Measurements from ENCODE around the gene GUCY2D. TPM values are rescaled to one million over a fixed set of nuclear protein-coding genes. Genes with fewer than 3 reads are reported as not detected.

Gene GUCY2D
- total and polyA plus RNA-seq, 8 donors = 0.25 TPM; not detected in 7

DNA sequence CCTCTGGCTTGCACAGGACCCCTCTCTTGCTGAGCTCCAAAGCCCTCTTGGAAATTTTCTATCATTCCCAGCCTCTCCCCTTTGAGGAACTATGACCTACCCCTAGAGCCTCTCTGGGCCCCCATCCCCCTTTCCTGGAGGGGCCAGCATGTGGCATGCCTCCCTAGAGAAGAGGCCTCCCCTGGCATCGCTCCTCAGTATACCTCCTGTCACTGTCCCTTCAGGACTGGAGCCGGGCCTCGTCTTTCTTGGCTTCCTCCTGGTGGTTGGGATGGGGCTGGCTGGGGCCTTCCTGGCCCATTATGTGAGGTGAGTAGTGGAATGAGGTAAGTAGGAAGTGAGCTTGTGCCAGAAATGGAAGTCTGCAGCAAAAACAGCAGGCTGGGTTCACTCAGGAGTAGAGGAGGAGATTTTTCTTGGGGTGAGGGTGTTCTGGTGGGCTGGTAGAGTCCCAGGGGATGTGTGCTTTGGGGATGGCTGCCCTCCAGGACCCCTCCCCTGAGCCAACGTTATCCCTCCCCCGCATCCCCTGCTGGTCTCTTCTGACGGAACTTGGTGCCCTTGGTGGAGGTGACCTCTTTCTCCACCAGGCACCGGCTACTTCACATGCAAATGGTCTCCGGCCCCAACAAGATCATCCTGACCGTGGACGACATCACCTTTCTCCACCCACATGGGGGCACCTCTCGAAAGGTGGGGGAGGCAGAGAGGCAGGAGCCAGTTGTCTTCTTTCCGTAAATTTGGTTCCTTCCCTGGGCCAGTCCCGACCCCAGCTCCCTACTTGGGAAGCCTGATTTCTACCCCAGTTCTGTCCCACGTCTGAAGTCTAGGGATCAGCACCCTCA, 4.6 kb downstream of the GUCY2D start:
- no peak for DNase-seq
- intact Hi-C loops (cut with DNase I; ENCODE audit: low total_unique reads) = no loop called here
- Histone ChIP-seq H3K4me1 (peaks cover 16% of the 10 kb centered on the region in 4 donors), H3K27me3 (peaks cover 15 to 59% (median 26%) of the 10 kb centered on the region in 3 donors), H3K9me3 (no peaks in the 10 kb centered on the region), H3K27ac (no peak overlapping the region), H3K4me3 (no peak overlapping the region), H3K36me3 (no peaks in the 10 kb centered on the region)
- 66 to 79% (median 72%) methylated on average over 11 to 14 of the region's 14 CpGs for WGBS, 5 donors
- no peak for TF ChIP-seq POLR2AphosphoS5 (IDR thresholded peaks at IDR 0.05)
- no peak for TF ChIP-seq EP300 (IDR thresholded peaks at IDR 0.05)
- TF ChIP-seq POLR2A (IDR thresholded peaks at IDR 0.05) = no peak
- TF ChIP-seq, protein P1, sequence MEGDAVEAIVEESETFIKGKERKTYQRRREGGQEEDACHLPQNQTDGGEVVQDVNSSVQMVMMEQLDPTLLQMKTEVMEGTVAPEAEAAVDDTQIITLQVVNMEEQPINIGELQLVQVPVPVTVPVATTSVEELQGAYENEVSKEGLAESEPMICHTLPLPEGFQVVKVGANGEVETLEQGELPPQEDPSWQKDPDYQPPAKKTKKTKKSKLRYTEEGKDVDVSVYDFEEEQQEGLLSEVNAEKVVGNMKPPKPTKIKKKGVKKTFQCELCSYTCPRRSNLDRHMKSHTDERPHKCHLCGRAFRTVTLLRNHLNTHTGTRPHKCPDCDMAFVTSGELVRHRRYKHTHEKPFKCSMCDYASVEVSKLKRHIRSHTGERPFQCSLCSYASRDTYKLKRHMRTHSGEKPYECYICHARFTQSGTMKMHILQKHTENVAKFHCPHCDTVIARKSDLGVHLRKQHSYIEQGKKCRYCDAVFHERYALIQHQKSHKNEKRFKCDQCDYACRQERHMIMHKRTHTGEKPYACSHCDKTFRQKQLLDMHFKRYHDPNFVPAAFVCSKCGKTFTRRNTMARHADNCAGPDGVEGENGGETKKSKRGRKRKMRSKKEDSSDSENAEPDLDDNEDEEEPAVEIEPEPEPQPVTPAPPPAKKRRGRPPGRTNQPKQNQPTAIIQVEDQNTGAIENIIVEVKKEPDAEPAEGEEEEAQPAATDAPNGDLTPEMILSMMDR (IDR thresholded peaks at IDR 0.05) = no peak

DNA sequence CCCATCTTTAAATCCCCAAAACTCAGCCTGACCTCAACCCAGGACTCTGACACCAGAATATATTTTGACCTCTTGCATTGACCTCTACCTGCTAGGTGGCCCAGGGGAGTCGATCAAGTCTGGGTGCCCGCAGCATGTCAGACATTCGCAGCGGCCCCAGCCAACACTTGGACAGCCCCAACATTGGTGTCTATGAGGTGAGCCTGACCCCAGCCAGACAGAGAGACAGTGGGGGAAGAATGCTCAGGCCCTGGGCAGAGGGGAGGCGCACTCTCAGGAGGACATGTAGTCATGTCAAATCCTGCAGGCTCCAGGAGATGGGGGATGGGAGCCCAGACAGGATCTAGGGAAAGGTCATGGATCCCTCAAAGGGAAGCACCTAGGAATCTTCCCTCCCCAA, 5.4 kb downstream of the GUCY2D start:
- H3K9me3 ChIP-seq = no peaks in the 10 kb centered on the region
- WGBS, 5 donors = 93 to 100% (median 95%) methylated on average over 5 of the region's 5 CpGs
- intact Hi-C loops (cut with DNase I; ENCODE audit: low total_unique reads) = no loop called here

DNA sequence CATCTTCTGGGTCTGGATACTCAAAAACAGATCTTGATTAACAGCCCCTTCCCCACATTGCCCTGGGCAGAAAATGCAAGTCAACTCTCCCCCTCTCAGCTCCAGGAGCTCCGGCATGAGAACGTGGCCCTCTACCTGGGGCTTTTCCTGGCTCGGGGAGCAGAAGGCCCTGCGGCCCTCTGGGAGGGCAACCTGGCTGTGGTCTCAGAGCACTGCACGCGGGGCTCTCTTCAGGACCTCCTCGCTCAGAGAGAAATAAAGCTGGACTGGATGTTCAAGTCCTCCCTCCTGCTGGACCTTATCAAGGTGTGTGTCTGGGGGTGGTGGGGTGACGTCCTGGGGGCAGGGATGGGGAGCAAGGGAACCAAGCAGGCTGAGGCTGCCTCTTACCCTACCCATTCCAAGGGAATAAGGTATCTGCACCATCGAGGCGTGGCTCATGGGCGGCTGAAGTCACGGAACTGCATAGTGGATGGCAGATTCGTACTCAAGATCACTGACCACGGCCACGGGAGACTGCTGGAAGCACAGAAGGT, 9.7 kb downstream of the GUCY2D start:
- TF ChIP-seq POLR2A (IDR thresholded peaks at IDR 0.05) (no peak), EP300 (IDR thresholded peaks at IDR 0.05) (no peak), POLR2AphosphoS5 (IDR thresholded peaks at IDR 0.05) (no peak)
- TF ChIP-seq, protein P1 (IDR thresholded peaks at IDR 0.05) = no peak
- WGBS, 5 donors = 78 to 89% (median 86%) methylated on average over 15 of the region's 15 CpGs
- DNase-seq = no peak

More for the DNA sequence above, 5.4 kb downstream of the GUCY2D start:
- no peak for DNase-seq
- peaks cover 7 to 59% (median 18%) of the 10 kb centered on the region in 3 donors for H3K27me3 ChIP-seq
- no peak for TF ChIP-seq POLR2AphosphoS5 (IDR thresholded peaks at IDR 0.05)
- no peak for TF ChIP-seq POLR2A (IDR thresholded peaks at IDR 0.05)
- TF ChIP-seq, protein P1 (IDR thresholded peaks at IDR 0.05) = no peak
- TF ChIP-seq EP300 (IDR thresholded peaks at IDR 0.05) = no peak
- H3K36me3 ChIP-seq = no peaks in the 10 kb centered on the region
- H3K4me3 ChIP-seq = no peak overlapping the region
- no peak overlapping the region for H3K27ac ChIP-seq
- H3K4me1 ChIP-seq = peaks cover 8 to 9% (median 8%) of the 10 kb centered on the region in 4 donors

DNA sequence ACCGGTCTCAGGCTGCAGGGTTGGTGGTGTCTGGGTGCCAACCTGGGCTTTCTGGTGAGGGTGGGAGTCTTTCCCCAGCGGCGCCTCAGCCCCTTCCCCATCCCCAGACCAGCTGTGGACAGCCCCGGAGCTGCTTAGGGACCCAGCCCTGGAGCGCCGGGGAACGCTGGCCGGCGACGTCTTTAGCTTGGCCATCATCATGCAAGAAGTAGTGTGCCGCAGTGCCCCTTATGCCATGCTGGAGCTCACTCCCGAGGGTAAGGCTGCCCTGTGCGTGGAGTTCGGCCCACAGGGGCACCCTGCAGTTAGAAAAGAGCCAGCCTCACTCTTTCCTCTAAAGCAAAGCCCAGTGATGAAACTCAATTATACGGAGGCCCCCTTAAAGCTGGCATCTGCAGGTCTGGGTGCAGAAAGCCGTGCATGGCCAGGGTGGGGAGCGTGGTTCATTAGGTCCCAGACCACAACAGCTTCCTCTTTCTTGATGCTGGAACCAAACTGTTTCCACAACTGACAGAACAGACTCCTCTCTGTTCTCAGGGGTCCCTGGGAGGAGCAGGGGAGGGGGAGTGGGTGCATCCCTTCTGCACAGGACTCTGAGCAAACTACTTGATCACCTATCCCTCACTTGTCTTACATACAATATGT, 10.7 kb downstream of the GUCY2D start:
- TF ChIP-seq EP300 (IDR thresholded peaks at IDR 0.05) (no peak), POLR2A (IDR thresholded peaks at IDR 0.05) (no peak), POLR2AphosphoS5 (IDR thresholded peaks at IDR 0.05) (no peak)
- TF ChIP-seq, protein P1 (IDR thresholded peaks at IDR 0.05) = no peak
- no peak for DNase-seq
- H3K4me1 ChIP-seq = peaks cover 15 to 25% (median 24%) of the 10 kb centered on the region in 4 donors
- no peaks in the 10 kb centered on the region for H3K9me3 ChIP-seq
- no peak overlapping the region for H3K27ac ChIP-seq
- 81 to 93% (median 86%) methylated on average over 9 to 17 of the region's 17 CpGs for WGBS, 5 donors
- no peak overlapping the region for H3K4me3 ChIP-seq
- intact Hi-C loops (cut with DNase I; ENCODE audit: low total_unique reads) = no loop called here
- H3K27me3 ChIP-seq = peaks cover 0 to 52% (median 10%) of the 10 kb centered on the region in 3 donors
- no peaks in the 10 kb centered on the region for H3K36me3 ChIP-seq

More for the DNA sequence above, 9.7 kb downstream of the GUCY2D start:
- intact Hi-C loops (cut with DNase I; ENCODE audit: low total_unique reads) = no loop called here
- H3K9me3 ChIP-seq = no peaks in the 10 kb centered on the region
- no peak overlapping the region for H3K27ac ChIP-seq
- no peaks in the 10 kb centered on the region for H3K36me3 ChIP-seq
- no peak overlapping the region for H3K4me3 ChIP-seq
- H3K4me1 ChIP-seq = peaks cover 13 to 18% (median 16%) of the 10 kb centered on the region in 4 donors
- H3K27me3 ChIP-seq = peaks cover 0 to 57% (median 10%) of the 10 kb centered on the region in 3 donors

All from stomach (tissue), 9 donors.